Fibroblast of pulmonary artery (primary cell): ENCODE measurements around the gene NME7.
"Not testable (repeated sequence)": the region's sequence is repeated elsewhere in the genome, so short reads cannot be mapped to it uniquely, and the experiment has no call there.

Experiments
- DNase-seq: peaks from one replicate; pipeline ENCODE4 v3.0.0-alpha.2; 2010; ENCODE audit warnings: low read depth
- H3K4me3 ChIP-seq: replicated peaks from 2 replicates; pipeline ENCODE4 v1.5.1; 2011; ENCODE audit warnings: low read depth, mild to moderate bottlenecking, control low read depth, low read length, moderate library complexity
- TF ChIP-seq, protein P1 (sequence below): IDR thresholded peaks from 2 replicates; pipeline ENCODE4 v1.5.1; 2011; ENCODE audit warnings: mild to moderate bottlenecking, control low read depth, low read length, inconsistent platforms; ENCODE audit errors: missing control alignments

Gene NME7

DNA sequence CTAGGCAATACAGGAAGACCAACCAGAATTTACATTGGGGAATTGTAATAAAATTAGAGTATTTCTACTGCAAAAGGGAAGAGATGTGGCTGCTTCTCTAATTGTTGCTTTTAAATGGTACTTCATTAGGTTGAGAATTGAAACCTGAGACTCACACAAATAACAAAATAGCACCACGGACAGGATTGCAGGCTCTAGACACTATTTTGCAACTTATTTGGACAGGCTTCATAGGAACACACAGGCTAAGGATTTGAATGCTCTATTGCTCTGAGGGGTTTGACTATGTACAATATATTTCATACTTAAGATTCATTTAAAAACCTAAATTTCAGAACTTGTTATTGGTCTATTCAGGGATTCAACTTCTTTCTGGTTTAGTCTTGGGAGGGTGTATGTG, 181.5 kb downstream of the NME7 start:
- H3K4me3 ChIP-seq, result no peak overlapping the region
- no peak for DNase-seq
- TF ChIP-seq, protein P1, sequence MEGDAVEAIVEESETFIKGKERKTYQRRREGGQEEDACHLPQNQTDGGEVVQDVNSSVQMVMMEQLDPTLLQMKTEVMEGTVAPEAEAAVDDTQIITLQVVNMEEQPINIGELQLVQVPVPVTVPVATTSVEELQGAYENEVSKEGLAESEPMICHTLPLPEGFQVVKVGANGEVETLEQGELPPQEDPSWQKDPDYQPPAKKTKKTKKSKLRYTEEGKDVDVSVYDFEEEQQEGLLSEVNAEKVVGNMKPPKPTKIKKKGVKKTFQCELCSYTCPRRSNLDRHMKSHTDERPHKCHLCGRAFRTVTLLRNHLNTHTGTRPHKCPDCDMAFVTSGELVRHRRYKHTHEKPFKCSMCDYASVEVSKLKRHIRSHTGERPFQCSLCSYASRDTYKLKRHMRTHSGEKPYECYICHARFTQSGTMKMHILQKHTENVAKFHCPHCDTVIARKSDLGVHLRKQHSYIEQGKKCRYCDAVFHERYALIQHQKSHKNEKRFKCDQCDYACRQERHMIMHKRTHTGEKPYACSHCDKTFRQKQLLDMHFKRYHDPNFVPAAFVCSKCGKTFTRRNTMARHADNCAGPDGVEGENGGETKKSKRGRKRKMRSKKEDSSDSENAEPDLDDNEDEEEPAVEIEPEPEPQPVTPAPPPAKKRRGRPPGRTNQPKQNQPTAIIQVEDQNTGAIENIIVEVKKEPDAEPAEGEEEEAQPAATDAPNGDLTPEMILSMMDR, result no peak

DNA sequence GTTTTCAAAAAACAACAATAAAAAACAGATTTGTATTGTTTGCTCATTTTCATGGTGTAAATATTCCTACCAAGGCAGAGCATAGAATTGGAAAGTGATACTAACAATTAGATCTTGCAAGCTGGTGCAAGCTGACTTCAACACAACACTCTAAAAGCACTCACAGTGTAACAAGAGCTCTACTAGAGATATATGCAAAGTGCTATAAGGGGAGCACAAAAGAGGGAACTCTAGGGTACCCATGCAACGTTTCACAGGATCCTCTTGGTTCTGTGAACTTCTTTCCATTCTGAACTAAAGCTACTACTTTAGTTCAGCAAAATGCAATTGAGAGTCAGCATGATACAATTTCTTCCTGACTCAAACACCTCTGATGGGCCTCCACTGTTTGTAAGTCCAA, 182.8 kb downstream of the NME7 start:
- no peak for DNase-seq
- no peak overlapping the region for H3K4me3 ChIP-seq
- TF ChIP-seq, protein P1, result no peak

DNA sequence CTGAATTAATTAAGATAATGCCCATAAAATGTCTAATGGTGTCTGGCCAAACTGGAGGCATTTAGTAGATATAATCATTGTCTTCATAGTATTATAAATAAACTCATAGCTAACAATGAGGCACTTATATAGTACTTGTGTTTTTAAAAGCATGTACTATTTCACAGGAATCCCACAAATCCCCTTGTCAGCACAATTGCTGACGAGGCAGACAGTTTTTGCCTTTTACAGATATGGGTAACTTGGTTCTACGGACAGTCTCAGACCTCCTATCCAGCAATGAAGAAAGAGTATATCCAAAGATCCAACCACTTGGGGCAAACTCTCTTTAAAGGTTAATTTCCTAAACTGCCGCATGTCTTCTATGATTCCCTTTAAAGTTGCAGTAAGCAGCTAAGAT, 187.4 kb downstream of the NME7 start:
- H3K4me3 ChIP-seq, result no peak overlapping the region
- TF ChIP-seq, protein P1, result no peak
- DNase-seq, result no peak

DNA sequence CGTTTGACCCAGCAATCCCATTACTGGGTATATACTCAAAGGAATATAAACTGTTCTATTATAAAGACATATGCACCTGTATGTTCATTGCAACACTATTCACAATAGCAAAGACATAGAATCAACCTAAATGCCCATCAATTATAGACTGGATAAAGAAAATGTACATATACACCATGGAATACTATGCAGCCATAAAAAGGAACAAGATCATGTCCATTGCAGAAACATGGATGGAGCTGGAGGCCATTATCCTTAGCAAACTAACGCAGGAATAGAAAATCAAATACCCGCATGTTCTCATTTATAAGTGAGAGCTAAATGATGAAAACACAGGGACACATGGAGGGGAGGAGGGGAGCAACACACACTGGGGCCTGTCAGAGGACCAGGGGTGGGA, 188.2 kb downstream of the NME7 start:
- not testable (repeated sequence) for DNase-seq, H3K4me3 ChIP-seq

DNA sequence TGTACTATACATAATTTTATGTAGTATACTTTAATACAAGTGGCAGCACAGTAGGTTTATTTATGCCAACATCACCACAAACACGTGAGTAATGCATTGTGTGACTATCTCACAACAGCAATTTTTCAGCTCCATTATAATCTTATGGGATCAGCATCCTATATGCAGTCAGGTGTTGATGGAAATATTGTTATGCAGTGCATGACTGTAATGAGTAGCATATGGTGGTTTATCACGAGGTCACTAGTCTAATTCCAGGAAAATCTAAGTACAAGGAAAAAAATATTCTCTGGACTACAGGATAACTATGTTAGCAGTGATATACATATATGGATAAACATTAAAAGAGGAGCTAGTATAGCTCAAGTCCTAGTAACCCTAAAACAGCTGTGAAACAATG, 192.1 kb downstream of the NME7 start:
- no peak overlapping the region for H3K4me3 ChIP-seq
- no peak for DNase-seq
- TF ChIP-seq, protein P1, result no peak

DNA sequence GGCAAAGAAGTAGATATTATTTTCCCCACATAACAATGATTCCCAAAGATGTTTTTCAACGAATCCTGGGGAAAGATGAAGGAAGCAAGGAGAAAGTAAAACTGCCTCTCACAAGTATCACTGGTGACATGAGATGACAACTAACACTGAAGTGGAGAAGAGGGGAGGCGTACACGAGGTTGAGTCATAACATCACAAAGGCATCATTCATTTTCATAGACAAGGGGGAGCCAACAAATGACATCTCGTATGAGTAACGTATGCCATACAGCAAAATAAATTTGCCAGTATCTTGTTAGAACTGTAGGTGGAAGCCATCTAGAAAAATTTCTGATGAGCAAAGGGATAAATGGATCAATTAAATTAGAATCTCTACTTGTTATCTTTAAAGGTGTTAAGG, 204.5 kb downstream of the NME7 start:
- H3K4me3 ChIP-seq, result no peak overlapping the region
- TF ChIP-seq, protein P1, result no peak
- peak; percentile 40 for DNase-seq

DNA sequence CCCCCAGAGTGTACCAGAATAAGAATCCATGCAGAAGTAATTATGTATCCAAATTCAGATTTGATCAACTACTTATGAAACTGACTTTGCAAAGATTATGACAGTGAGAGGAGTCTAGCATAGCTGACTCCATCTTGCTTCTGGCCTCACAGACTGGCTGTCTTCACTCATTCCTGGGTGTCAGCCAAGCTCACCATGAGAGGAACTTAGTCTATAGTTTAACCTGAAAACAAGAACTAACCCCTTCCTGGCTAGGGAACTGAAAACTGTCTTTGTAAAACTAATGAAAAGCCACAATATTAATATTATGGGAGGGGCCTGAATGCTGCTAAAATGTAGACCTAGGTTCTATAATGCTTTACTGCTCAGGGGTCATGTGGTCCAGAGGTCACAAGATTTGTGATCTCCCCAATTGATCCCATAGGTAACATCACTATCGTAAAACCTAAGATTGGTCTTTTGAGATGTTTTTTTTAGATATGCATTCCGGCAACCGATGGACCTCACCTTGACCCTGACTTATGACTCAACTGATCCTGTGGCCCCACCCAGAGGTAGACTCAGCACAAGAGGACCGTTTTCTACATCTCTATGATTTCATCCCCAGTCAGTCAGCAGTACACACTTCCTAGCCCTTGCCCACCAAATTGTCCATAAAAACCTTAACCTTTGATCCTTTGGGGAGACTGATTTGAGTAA, 206.0 kb downstream of the NME7 start:
- DNase-seq, result peak; percentile 14
- TF ChIP-seq, protein P1, result no peak
- no peak overlapping the region for H3K4me3 ChIP-seq
